Measurements from ENCODE around the gene DQX1. TPM values are rescaled to one million over a fixed set of nuclear protein-coding genes. Genes with fewer than 3 reads are reported as not detected.
"Not testable (repeated sequence)": the region's sequence is repeated elsewhere in the genome, so short reads cannot be mapped to it uniquely, and the experiment has no call there.

DQX1 gene
- total and polyA plus RNA-seq, 2 of the 8 experiments (the other 6 are each of a cell fraction or from before 2014, with no cell fraction given), result 0.76 to 1.1 TPM

DNA sequence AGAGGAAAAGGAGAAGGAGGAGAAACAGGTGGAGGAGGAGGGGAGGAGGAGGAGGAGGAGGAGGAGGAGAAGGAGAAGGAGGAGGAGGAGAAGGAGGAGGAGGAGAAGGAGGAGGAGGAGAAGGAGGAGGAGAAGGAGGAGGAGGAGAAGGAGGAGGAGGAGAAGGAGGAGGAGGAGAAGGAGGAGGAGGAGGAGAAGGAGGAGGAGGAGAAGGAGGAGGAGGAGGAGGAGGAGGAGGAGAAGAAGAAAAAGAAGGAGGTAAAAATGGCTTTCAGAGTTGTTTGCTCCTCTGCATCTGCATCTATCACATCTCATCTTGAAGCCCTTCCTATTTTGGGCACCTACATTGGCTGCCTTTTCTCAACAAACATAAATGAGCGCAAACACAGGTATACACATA is 35.0 kb upstream of the DQX1 start:
- H2BK120ac ChIP-seq (replicated peaks; ENCODE audit: low read depth, low read length); H3K36me3 ChIP-seq (ENCODE audit: control insufficient read depth in 2 of 4, insufficient read depth in 4 of 4, low read length in 3 of 4); H3K79me1 ChIP-seq (ENCODE audit: low read depth, low read length); H2BK15ac ChIP-seq (ENCODE audit: low read length); H3K4me1 ChIP-seq (replicated peaks in 1 of 4; ENCODE audit: control insufficient read depth in 3 of 4, insufficient read depth in 4 of 4, low read length in 3 of 4); H2AK5ac ChIP-seq (ENCODE audit: low read depth, low read length); H3K18ac ChIP-seq (ENCODE audit: extremely low read depth, low read length); H4K20me1 ChIP-seq (replicated peaks in 1 of 2; ENCODE audit: control insufficient read depth in 1 of 2, insufficient read depth in 2 of 2, low read length in 2 of 2); DNase-seq (ENCODE audit: low read depth in 1 of 2, low spot score in 2 of 2); H4K5ac ChIP-seq (ENCODE audit: insufficient read length, low read depth, low read length); FAIRE-seq; H3K23ac ChIP-seq (ENCODE audit: insufficient read length); H2AFZ ChIP-seq (ENCODE audit: low read length); H2BK12ac ChIP-seq (ENCODE audit: low read depth, low read length); H3K4me2 ChIP-seq (ENCODE audit: insufficient read depth in 1 of 2, low read depth in 2 of 2, low read length in 2 of 2); H3K4me3 ChIP-seq (ENCODE audit: extremely low read depth in 1 of 4, insufficient read depth in 2 of 4, low read depth in 3 of 4, low read length in 4 of 4); H3K14ac ChIP-seq (ENCODE audit: insufficient read length); H3K9me3 ChIP-seq (ENCODE audit: insufficient read depth in 2 of 2, low read depth in 1 of 2, low read length in 1 of 2); H2BK5ac ChIP-seq (ENCODE audit: low read depth, low read length); H3K9ac ChIP-seq (replicated peaks in 1 of 4; ENCODE audit: extremely low read depth in 1 of 4, low read depth in 3 of 4, low read length in 3 of 4); H4K91ac ChIP-seq (replicated peaks; ENCODE audit: insufficient read length, low read length); H2BK20ac ChIP-seq (ENCODE audit: low read length); H3K4ac ChIP-seq (replicated peaks; ENCODE audit: insufficient read length, low read depth, low read length); H3K27ac ChIP-seq (ENCODE audit: low read depth, low read length); H3K56ac ChIP-seq (replicated peaks; ENCODE audit: insufficient read length, low read depth, low read length); H4K8ac ChIP-seq (ENCODE audit: extremely low read depth, insufficient read depth, low read length); H3K79me2 ChIP-seq (ENCODE audit: control insufficient read depth in 1 of 2, insufficient read depth in 2 of 2, low read length in 2 of 2); H3K23me2 ChIP-seq (ENCODE audit: low read depth, low read length): not testable (repeated sequence)
- H3K27me3 ChIP-seq (replicated peaks in 1 of 4; ENCODE audit: control insufficient read depth in 3 of 4, extremely low read depth in 1 of 4, insufficient read depth in 3 of 4, low read length in 3 of 4), result peaks cover 0 to 17% (median 11%) of the 10 kb centered on the region in 4 experiments; a peak in 6 of 7 replicates
- 91% methylated on average over 1 of the region's 1 CpG; no CpG with 5 or more reads in 1 of the 2 experiments for WGBS, 2 experiments (ENCODE audit: extremely low coverage in 1 of 2, insufficient coverage in 1 of 2, insufficient read length in 1 of 2, insufficient replicate concordance in 2 of 2, low coverage in 1 of 2, low lambda C conversion rate in 2 of 2, missing lambda C conversion rate in 1 of 2)
- POLR2A ChIA-PET (ENCODE audit: partially characterized antibody), result interaction anchor here (1.5 kb wide), 1 partner anchor 17 kb away, joined by 3 read pairs; no protein-coding TSS in a partner anchor
- CTCF ChIA-PET (ENCODE audit: partially characterized antibody), result interaction anchor here (0.6 to 7.5 kb wide), 4 partner anchors 11 to 732 kb away, joined by 3 to 56 read pairs (median 22); partner anchors contain the start of gene STAMBP
